Cerebellar nuclear complex (tissue), 1 donor: ENCODE data around the gene BLMH.
"Not testable (repeated sequence)": the region's sequence is repeated elsewhere in the genome, so short reads cannot be mapped to it uniquely, and the experiment has no call there.

Experiments
- DNase-seq, 2 experiments: peaks; one replicate each; lab custom pipeline; 2025; lab: John Stamatoyannopoulos, UW

BLMH gene

DNA sequence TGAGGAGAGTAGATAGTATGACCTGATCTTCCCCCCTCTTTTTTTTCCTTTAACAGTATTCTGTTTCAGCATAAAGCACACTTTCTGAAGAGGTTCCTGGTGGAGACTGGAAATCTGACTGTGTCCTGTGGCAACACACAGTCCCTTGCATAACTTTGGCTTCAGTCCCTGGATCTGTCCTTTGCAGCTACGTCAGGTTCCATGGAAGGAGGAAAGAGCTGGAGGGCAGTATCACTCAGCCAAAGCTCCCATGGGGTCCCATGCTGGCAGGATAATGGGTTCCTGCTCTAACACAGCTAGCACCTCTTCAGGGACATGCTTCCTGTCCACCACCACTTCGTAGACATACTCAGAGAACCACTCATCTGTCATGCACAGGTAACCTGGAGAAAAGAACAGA, 43.0 kb downstream of the BLMH start:
- DNase-seq: no peak

DNA sequence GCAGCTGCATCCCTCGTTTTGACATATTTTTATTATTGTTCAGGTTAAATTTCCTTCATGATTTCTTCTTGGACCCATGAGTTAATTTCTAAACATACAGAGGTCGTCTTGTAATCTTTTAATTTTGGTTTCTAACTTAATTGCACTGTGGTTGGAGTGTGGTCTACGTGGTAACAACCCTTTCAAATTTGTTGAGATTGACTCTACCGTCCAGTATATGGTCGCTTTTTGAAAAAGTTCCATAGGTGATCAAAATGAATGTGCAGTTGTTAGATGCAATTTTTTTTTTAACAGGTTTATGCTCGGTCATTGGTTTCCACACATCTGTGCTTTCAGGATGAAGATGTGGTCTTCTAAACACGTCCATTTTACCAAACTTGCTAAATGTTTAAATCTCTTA, 45.3 kb downstream of the BLMH start:
- no peak for DNase-seq

DNA sequence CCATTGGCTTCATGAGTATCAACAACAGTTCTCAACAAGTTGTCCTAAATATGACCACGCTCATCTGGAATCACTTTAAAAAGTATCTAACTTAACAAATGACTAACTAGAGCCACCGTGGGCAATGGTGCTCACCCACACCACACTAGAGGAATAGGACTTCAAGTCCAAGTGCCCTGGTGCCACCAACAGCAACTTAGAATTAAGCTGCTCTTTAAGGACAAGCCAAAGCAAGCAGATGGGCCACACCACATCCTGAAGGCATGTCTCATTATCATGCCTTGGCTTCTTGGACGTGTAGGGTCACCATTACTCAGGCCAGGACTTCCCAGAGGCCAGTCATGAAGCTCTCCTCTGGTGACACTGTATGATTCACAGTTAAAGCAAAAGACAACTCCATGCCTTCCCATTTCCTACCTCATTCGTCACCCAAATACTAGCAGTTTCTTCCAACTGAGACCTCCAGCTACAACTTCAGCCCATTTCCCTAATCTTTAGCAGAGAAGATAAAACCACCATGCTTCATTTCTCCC, 46.8 kb downstream of the BLMH start:
- DNase-seq: no peak

DNA sequence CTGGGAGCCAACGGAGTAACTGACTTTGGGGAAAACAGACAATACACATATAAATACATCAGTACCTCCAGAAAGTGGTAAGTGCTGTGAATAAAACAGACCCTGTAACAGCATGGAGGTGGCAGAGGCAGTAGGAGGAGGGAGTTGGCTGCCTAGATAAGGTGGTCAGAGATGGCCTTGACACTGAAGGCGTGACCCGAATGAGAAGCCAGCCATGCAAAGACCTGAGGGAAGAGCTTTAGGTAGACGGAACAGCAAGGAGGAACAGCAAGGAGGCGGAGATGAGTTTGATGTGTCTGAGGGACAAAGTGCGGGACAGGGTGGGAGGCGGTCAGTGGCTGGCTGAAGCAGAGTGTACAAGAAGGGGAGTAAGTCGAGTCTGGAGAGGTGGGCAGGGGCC, 48.2 kb downstream of the BLMH start:
- no peak for DNase-seq

DNA sequence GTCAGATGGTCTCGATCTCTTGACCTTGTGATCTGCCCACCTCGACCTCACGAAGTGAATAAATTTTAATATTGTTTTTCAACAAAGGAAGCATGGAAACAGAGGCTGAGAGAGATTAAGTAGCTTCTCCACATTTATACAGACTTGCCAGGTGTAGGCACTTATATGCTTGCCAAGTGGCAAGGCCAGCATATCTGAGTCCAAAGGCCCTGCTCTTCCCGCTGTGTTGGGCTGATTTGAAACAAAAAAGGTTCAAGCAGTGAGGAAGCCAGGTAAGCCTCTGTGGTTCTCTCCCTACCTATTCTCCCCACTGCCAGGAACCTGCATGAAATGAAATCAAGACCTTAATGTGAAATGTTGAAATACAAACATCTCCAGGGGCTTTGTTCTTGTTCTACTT, 48.7 kb downstream of the BLMH start:
- DNase-seq: no peak

DNA sequence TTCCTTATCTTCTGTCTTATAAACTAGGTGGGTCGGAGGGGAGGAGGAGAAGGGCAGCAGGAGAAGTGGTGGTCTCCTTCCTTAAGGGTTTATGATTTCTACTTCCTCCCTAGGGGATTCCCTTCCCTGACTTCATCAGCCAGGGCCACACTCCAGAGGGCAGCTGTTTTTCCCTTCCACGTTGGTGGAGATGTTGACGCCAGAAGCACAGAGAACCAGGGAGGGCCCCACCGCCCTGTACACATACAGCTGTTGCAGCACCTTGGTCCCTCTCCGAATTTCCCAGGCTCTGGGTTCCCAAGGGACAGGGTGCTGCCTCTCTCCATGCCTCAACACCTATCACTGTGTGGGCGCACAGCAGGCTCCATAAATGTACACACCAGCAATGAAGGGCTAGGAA, 50.7 kb downstream of the BLMH start:
- DNase-seq: no peak

DNA sequence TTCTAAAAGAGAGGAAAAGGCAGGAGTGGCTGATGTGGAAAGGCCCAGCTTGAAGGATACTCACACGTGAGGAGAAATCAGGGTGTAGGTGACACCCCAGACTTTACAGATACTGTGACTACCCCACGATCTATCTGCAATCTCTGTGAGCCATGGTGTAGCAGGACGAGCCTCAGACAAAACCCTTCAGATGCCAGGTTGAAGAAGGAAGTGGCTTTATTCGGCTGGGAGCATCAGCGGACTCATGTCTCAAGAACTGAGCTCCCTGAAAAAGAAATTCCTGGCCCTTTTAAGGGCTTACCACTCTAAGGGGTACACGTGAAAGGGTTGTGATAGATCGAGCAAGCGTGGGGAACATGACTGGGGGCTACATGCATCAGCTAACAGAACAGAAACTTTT, 51.6 kb downstream of the BLMH start:
- DNase-seq: no peak

DNA sequence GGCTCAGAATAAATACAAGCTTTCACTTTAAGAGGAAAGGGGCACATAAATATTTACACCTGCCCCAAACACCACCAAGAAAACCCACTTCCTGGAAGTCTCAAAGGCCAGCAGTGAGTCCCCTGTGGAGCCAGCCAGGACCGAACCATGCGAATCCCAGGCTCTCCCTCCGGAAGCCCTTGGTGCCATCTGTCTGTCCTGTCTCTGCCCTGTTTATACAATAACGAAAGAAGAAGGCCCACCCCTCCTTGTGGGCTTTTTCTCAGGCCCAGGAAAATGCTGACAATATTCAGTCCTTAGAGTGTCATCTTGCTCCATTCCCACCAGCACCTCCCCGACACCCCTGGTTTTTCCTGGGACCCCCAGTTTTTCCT, 52.7 kb downstream of the BLMH start:
- DNase-seq: no peak

DNA sequence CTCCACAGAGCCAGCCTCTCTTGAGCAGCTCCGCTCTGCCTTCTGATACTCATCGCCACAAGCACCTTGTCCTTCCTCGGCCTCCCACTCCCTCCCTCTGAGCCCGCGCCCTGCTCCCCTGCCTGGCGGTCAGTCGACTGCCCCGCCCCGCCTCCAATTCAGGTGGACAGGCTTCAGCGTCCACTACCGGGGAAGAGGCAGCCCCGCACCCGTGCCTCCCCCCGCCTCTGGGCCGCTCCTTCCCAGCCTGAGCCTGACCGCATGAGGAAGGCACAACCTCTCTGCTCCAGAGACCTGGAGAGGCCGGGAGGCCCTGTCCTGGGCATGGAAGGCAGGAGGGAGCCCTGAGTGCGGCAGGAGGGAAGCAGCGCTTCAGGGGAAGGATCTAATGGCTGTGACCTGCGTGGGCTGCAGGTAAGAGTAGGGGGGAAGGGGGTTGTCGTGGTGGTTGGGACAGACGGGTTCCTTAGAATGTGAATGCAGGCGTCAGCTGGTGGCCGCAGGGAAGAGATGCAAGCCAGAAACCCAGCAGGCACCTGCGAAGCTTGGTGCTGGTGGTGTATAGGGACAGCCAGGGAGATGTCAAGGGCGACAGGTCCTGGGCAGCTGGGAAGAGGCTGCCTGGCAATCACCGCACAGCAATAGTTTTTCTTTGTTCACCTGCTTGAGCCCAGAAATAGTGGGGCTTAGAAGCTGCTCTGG, 53.2 kb downstream of the BLMH start:
- no peak for DNase-seq

DNA sequence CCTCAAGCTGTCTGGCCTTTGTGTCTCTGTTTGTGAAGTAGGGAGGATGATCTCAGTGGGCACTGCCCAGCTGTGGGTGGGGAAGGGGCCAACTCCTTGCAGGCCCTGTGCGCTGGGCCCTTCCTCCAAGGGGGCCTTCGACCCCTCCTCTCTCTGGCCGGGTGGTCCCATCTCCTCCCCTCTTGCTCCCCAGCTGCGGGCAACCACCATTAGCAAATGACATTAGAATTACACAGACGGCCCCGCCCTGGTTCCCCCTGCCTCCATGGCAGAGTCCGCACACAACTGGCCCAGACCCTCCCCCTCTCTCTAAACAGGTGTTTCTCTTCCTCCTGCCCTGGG, 53.8 kb downstream of the BLMH start:
- DNase-seq: no peak

DNA sequence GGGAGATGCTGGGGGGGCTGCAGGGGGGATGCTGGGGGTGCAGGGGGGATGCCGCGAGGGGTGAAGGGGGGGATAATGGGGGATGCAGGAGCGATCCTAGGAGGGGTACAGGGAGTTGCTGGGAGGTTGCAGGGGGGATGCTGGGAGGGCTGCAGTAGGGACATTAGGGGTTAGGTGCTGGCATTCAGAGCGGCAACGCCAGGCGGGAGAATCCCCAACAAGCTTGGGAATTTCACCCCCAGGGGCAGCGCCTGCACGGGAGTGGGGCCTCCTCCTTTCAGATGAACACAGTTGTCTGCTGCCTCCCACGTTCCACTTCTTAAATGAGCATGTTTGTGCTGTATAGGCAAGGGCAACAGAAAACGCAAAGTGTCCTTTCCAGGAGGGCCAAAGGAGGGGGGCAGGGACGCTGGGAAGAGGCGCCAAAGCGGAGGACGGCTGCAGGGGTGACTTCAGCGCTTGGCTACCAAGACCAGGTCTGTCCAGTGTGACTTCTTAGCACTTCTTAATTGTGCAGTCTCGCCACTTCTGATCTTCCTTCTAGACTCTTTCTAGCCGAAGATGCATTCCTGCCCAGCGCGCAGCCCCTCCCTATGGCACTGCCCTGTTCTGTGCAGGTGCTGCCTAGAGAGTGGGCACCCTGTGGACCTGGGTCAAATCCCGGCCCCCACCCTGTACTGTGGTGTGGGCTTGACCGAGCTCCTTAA, 54.3 kb downstream of the BLMH start:
- DNase-seq: no peak

DNA sequence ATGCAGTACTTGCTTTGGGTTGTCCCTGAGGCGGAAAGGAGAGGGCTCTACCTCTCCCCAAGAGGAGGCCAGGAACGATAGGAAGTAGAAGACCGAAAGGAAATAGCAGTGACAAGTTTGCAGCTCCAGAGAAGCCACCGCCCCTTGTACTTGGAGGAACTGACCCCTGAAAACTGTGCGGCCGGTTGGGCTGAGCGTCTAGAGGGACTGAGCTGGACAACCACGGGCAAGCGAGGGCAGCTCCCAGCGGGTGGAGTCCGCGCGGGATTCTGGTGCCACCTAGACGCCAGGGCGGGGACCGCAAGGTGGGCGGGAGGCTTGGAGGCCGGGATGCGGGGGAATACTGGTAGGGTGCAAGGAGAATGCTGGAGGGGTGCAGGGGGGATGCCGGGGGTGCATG, 55.0 kb downstream of the BLMH start:
- DNase-seq: no peak

DNA sequence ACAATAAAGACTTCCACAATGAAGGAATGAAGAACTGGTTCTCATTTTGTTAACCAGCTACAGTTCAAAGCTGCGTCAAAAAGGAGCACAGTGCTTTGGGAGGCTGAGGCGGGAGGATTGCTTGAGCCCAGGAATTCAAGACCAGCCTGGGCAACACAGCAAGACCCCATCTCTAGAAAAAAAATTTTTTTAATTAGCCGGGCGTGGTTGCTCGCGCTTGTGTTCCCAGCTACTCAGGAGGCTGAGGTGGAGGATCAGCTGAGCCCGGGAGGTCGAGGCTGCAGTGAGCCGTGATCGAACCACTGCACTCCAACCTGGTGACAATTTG, 55.5 kb downstream of the BLMH start:
- DNase-seq: no peak

DNA sequence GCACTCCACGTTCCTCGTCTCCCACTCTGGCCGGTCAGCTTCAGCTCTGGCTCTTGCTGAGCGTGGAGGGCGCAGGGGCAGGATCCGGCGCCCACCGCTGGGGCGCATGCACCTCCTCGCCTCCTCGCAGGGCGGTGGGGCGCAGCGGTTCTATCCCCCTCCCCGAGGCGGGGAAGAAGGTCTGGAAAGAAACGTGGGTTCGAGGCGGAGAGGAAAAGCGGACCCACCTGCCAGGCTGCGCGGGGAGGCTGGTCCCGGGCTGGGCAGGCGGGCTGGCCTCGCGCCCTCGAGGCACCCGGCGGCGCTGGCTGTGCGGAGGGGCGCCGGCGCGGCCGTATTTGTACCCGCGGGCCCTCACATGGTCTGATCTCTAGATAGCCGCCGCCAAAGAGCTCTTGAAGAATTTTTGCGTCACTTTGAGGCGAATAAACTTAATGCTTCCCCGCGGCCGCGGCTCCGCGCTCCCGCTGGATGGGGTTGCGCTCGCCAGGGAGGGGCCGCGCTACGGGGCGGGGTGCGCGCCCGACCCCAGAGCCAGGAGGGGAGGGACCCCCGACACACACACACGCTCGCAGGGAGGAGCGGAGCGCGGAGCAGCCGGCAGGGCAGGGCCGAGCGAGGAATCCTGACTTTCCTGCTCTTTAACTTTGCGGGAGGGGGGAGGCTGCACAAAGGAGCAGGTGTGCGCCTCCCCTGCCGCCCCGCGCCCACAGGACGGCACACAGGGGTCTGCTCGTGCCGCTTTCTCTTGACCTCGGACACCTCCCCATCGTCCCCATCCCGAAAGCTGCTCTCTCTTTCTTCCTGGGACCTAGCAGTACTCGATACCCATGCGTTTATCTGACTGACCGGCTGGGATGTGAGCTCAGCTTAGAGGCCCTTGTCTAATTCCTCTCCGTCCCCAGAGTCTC, 56.1 kb downstream of the BLMH start, which contains the start of gene SLC6A4:
SLC6A4 (minus strand) TSS at position 312 of the 911 bp plus-strand sequence. CDS start 13,739 bp downstream, outside the sequence.
- no peak for DNase-seq

DNA sequence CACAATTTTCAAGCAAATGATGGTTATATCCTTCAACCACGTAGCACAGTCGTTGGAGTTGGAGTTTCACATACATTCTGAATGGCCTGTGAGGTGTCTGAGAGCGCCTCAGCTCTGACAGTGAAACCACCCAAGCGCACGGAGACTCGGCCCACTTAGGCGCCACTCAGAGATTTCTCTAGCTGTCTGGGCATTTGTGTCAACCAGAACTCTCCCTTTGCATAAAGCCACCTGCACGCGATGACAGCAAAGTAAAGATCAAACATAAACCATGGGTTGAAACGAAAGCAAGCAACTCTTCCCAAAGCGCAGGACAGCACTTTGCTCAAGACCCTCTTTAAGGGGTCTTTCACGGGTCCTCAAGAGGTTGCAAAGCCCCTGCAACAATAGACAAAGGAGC, 56.8 kb downstream of the BLMH start:
- no peak for DNase-seq

DNA sequence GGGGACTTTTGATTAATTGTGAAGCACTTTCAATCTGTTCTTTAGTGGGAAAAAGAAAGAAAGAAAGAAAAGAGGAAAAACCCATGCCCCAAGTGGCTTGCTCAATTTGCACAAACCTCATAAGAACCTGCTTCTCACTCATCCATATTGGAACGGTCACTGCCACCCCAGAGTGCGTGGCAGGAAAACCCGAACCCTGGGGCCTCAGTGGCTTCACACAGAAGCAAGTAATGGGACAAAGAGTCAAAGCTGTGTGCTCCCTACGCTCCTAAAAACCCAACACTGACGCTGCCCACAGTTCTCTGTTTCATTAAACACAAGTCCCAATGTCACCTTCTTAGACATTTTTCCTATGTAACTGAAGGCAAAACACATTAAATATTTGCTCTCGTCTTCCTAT, 57.4 kb downstream of the BLMH start:
- DNase-seq: no peak

DNA sequence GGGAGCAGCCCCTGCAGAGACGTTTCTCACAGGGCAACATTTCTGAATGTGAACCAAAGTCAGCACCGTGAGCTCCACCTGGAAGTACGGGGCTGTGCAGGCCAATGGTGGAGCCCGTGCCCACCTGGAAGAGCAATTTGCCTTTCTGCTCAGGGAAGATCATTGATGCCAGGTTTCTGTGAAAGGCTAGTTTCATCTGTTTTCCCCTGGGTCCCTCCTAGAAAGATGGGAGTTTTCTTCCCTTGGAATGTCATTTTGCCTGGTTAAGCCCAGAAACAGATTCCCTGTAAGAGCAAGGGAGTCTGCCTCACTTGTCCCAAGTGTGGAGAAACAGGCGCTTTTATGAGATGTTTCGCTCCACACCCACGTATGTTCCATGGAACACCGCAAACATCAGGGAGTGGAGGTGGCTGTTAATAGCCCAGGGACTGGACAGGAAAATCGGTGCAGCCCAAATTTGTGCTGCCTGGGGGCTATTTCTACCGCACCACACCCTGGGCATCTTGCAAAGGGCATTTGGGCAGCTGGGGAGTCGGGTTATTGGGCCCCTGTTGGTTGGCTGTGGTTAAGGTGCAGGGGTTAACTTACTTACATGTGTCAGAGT, 58.8 kb downstream of the BLMH start:
- no peak for DNase-seq

DNA sequence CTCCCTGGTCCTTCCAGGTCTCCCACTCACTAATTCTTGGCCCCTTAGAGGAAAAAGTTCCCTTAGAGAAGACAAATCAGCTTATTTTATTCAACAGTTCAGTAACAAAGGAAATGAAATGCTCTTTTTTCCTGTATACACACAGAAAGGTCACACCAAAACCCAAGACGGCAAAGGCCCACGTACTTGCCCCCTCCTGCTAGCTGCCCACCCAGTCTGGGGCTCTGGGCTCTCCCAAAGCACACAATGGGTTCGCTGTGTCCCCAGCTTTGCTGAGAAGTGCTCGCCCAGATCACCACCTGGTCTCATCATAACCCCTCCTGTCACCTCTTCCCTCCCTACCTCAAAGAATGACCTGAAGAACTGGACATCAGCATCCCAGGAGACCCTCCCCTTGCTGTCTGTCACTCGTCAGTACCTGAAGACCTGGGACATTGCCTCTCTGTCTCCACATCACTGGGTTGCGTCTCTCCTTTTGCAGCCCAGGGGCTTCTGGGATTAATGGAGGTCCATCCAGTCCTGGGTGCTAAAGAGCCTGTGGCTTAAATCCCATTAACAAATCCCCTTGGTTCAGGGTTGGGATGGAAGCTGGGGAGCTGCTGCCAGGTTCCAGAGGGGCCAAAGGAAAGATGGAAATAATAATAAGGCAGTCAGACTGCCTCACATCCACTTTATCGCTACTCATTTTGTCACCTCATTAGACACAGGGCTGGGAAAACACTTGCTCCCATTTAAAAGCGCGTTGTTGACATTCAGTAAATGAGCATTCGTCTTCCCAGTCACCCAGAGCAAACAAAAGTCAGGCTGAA, 59.5 kb downstream of the BLMH start:
- DNase-seq: no peak

DNA sequence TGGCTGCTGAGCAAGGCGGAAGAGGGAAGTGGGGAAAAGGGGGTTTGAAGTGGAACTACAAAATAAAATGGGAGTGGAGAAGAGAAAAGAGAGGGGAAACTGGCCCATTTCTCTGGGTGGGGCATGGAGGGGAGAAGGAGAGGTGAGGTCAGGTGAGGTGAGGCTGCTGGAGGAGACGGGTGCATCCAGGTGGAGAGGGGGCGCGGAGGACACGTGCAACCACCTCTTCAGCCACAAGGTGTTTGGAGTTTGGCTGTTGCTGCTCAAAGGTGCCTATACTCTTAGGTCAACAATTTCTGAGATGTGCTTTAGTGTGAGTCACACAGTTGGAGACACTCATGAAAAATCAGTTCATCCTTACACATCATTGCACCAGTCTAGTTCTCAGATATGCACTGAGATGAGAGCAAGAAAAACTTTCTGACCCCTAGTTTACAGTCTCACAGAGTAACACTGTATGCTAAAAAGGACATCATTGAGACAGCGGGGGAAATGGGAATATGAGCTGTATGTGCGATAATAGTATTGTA, 61.1 kb downstream of the BLMH start:
- no peak for DNase-seq

DNA sequence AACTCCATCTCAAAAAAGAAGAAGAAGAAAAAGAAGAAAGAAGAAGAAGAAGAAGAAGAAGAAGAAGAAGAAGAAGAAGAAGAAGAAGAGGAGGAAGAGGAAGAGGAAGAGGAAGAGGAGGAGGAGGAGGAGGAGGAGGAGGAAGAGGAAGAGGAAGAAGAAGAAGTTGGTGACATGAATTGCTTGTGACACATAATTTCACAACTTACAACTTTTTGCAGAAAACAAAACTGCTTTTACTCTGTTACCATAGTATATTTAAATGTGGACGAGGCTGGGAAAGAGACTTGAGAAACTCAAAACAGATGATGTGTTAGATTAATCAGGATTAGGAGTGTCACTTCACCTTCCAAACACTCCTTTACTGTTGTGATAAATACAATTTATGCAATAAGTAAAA, 61.7 kb downstream of the BLMH start:
- DNase-seq: not testable (repeated sequence)

DNA sequence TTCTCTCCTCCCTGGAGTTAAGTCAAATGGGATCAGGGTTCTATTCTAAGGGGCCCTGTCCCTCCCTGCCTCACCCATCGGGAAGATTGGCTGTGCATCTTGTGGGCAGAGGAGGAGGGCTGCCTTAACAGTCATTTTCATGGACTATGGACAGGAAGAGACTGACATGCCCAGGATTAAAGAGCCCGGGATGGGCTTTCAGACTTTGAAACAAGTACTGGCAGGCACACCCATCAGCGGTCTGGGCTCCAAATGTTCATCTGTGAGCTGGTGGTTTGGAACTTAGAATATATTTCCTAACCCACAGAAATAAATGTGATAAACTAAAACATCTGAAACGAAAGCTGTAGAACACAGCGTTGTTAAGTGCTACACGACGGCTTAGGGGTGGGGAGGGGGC, 62.7 kb downstream of the BLMH start:
- DNase-seq: no peak
